HG03135 (cell line): ENCODE results near the gene CACNA1C.

Experiments used
- ATAC-seq: cut with Tn5 transposase; IDR thresholded peaks from one replicate; pipeline ENCODE4 v1.9.1; 2021; ENCODE audit warnings: mild to moderate bottlenecking, moderate library complexity; ENCODE audit not compliant: unreplicated experiment

The CACNA1C gene

GRCh38 chr12:2167231-2167630 is 114.4 kb downstream of the CACNA1C start:
- no peak for ATAC-seq

DNA sequence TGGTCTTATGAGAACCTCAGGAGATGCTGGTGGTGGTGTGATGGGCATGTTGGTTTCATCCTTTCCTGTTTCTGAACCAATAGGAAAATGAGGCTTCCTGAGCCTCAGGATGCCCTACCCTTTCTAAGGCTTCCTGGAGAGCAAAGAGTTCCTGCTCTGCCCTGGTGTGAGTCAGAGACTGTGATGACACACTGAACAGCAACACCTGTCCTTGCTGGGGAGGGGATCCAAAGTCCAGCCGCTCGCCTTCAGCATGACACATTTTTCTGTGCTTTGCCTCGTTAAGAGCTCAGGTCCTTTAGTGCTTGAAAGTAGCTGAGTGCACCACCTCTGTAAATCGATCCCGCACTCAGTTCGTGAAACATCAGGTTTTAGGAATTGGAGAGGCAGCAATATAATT is 116.0 kb downstream of the CACNA1C start:
- no peak for ATAC-seq

- no peak for ATAC-seq
Measured at GRCh38 chr12:2169489-2169888, 116.7 kb downstream of the CACNA1C start.

GRCh38 chr12:2169940-2170339 is 117.2 kb downstream of the CACNA1C start:
- ATAC-seq, result no peak

- ATAC-seq, result no peak
Measured at GRCh38 chr12:2170376-2170775, 117.6 kb downstream of the CACNA1C start.

- ATAC-seq, result no peak
Measured at GRCh38 chr12:2171672-2172426, 119.1 kb downstream of the CACNA1C start.

DNA sequence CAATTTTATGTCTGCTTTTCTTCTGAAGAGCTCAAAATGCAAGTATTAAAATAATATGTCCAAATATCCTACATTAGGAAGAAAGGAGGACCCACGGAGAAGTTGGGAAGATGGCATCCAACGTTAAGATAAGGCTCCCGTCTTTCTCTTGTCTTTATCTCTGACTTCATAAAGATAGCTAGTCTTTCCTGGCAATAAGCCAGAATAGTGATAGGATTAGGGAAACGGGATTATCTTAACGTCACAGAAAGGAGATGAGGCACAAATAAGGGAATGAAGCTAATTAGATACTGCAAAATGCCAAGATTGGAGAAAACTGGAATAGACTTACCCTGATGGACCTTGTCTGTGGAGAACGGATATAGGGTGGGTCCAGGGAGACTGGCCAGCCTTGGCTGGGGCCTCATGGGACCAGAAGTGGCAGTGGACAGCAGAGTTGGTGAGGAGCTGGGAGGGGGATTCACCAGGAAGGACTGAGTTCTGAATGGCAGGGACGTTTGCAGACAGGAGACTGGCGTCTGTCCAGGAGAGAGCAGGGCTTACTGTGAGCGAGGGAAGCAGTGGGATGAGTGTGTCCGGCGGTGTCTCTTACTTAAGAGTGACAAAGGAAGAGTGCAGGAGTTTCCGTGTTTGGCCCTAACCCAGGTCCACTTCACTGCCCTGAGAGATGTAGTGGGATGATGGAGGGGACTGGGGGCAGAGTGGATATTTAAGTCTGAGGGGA is 119.9 kb downstream of the CACNA1C start:
- ATAC-seq, result no peak

GRCh38 chr12:2173971-2174370 is 121.2 kb downstream of the CACNA1C start:
- no peak for ATAC-seq

- ATAC-seq, result no peak
Measured at GRCh38 chr12:2177003-2177402, 124.2 kb downstream of the CACNA1C start.

- ATAC-seq, result no peak
Measured at GRCh38 chr12:2177751-2178150, 125.0 kb downstream of the CACNA1C start.

DNA sequence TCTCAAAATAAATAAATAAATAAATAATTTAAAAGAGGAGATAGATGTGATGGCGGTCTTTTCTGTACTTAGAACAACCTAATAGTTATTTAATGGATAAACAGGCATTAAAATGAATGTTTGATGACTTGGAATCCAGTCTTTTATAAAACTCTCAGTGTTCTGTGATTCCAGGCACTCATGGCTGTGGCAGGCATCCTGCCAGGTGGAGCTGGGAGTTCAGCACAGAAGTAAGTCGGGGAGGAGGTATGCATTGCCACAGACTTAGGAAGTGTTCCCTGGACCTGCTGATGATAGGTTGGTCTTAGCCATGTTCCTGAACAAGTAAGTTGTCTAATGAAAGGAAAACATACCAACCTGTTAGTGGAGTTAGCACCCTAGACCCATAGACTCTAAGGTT is 126.3 kb downstream of the CACNA1C start:
- ATAC-seq, result no peak

DNA sequence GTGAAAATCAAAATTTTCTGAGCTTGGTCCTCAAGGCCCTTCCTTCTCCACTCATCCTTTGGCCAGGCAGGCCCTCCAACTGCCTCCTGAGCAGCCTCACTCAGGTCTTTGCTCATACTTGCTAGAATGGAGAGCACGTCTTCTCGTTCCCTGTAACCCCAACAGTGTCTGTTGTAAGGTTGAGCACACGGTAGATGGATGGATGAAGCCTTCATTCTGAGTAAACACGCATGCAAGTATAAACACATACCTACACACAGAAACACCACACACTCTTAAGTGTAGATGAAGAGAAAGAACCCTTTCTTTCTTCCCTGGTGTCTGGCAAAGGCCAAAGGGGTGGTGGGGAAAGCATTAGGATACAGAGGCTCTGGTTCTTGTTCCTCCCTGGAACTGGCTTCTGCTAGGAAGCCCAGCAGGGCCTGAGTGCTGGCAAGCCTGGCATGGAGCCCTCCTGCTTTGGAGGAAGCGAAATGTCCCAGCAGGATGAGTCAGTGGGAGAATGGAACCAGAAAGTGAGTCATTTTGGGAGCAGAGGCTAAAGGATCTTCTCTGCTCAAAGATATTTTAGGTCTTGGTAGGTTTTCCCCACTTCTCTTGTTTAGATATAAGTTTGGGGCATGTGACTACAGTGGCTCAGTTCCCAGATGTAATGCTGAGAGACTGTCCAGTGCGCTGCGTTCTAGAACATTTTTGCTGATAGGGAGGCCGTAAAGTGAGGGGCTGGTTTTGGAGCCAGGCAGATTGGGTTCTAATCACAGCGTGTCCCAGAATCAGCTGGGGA is 127.4 kb downstream of the CACNA1C start:
- ATAC-seq, result no peak

DNA sequence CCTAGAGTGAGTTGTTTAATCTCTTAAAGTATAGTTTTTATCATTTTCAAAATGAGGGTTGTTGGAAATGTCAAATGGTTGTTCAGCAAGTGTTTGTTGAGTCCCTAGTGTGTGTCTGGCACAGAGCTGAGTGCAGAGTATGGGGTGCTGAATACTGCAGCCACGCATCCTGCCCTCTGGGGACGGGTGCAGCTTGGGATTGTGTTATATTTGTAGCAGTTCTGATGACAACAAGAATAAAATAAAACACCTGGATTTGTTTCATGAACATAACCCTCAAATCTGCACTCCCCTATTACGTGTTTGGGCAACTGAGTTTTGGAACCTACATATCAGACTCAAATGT is 127.9 kb downstream of the CACNA1C start:
- ATAC-seq, result no peak

DNA sequence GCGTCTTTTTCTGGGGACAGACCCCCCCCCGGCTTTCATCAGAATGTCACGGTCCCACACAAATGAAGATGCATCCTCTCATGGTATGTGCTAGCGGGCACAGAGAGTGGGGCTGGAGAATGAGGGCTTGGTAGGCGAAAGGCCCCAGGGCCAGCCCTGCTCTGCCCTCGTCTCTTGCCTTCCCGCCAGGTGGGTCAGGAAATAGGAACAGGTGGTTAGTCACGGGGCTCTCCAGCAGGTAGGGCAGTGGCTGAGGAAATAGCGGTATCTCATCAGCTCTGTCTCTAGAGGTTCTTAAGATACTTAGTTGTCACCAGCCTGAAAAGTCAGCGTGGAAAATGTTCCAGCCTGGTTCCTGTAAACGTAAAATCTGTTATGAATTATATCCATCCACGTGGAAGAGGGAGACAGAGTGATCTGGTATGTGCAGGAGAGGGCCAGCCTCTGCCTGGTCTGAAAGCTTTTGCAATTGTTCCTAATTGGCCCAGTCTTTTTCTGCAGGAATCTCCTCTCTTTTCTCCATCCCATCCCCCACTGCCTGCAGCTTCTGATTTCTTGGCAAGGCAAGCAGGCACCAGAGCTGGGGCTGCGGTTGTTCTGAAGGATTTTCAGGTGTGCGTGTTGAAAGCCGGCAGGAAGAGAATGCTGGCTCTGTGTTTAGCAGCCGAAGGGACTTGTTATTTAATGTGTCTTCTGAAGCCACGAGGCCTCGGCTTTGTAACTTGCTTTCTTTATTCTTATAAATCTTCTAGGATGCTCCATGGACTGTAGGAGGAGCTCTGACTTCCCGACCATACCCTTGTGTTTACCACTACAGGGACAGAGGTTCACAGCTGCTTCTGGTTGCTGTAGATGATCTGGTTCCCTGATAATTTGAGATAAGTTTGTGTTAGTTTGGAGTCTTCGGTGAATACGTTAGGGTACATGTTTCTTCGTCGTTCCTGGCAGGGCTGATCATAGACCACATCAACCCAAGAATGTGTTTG is 131.1 kb downstream of the CACNA1C start:
- no peak for ATAC-seq

DNA sequence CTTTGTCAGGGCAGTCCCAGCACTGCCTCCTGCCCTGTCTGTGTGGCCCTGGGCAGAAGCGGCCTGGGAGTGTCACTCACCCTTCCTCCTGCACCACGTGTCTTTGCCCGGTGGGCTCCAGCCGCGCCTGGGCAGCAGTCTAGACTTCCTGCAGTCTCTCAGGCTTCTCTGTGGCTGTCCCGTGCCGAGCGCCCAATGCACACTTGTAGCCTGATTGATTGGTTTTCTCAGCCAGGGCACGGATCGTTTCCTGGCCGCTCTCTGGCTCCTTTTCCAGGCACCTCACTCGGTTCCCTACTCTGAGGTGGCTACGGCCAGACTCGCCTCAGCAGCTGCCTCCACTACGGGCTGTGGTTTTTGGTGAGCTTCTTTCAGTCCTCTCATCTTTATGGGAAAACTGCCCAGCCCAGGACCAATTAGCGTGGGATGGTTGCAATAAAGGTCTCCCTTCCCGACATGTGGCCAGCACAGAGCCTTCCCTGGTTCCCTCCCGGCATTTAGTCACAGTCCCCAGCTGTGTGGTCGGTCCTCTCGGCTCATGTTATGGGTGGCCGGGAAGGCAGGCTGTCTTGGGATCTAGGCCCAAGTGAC is 133.1 kb downstream of the CACNA1C start:
- ATAC-seq, result no peak

- ATAC-seq, result no peak
Measured at GRCh38 chr12:2187195-2187945, 134.6 kb downstream of the CACNA1C start.

DNA sequence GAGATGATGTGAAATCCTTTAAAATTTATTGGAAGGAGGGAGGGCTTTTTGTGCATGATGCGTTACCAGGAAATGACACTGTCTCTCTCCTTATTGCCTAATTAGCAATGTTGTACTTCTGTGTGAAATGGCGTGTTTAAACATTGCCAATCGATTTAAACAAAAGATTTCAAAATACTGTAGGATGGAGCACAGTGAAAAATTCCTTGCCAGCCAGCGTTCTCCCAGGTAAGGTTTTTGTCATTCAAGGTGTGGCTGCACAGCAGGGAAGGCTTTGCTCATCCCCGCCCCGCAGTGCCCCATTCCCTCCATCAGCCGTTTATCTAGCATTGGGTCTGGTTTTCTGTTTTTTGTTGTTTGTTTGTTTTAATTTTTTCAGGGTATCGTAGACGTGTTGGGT is 137.3 kb downstream of the CACNA1C start:
- ATAC-seq, result no peak

GRCh38 chr12:2190896-2191533 is 138.2 kb downstream of the CACNA1C start:
- no peak for ATAC-seq

- ATAC-seq, result no peak
Measured at GRCh38 chr12:2191534-2192153, 138.9 kb downstream of the CACNA1C start.
